GM18909 (cell line): ENCODE data around the gene NIPAL3.

Source experiments
- ATAC-seq: cut with Tn5 transposase; IDR thresholded peaks from one replicate; pipeline ENCODE4 v1.9.1; 2021; ENCODE audit warnings: mild to moderate bottlenecking; ENCODE audit not compliant: unreplicated experiment, poor library complexity

NIPAL3 gene

GRCh38 chr1:24415334-24415909 lies at the start of gene NIPAL3:
Gene NIPAL3, plus strand, starts transcription at chr1:24415802. Its CDS starts 3,746 bp downstream, at chr1:24419548.
- ATAC-seq, result peak; percentile 89

GRCh38 chr1:24366707-24367106 lies 48.9 kb upstream of the NIPAL3 start:
- ATAC-seq, result no peak

GRCh38 chr1:24369199-24369598 lies 46.4 kb upstream of the NIPAL3 start:
- ATAC-seq, result no peak

- no peak for ATAC-seq
These were observed 45.8 kb upstream of the NIPAL3 start for GRCh38 chr1:24369801-24370200.

DNA sequence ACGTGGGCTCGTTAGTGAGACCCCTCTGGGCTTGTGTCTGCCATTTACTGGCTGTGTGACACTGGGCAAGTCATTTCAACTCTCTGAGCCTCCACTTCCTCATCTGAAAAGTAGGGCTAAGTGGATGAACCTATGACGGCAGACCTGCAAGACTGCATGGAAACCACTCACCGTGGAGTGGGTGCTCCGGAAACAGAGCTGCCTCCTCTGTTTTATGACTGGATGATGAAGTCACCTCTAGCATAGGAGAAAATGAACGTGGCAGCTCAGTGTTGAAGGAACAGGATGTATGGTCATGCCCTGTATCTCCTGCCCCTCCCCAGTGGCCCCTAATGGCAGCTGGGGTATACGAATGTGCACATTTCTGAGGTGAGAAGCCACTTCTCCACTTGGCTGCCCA lies 42.6 kb upstream of the NIPAL3 start:
- no peak for ATAC-seq

- ATAC-seq, result no peak
These were observed 41.9 kb upstream of the NIPAL3 start for GRCh38 chr1:24373710-24374109.

DNA sequence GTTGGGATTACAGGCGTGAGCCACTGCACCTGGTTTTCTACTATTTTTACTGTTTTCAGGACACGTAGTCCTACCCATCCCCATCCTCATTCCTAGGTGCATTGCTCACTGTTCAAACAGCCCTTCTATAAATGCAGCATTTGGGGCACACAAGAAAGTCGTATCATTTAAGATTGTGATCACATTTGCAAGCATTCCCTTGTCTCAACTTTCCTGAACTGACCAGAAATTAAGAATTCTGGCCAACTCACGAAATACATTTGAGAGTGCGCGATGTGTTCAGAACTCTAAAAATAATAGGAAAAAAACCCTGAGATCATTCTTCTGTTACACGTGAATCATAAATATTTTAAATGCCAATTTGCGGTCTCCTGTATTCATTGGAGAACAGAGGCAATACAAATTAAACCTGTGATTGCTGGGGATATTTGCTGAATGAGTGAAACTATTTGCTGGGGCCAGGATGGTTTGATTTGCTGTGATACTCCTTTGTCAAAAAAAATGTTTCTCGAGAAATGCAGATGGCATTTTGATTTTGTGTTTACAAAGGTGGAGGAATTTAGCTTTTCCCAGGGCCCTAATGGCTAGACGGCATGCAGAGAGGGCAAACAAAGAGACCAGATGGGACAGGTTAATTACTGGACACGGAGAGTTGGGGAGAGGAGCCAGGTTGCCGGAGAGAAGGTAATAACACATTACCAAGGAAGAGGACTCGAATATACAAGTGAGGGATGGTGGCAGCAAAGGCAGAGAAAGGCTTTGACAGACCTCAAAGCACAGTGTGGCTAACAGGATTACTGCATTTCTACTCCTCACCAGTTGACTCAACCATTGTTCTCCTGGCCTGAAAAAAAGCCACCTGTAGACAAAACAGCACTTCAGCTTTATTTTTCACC lies 40.5 kb upstream of the NIPAL3 start:
- no peak for ATAC-seq

DNA sequence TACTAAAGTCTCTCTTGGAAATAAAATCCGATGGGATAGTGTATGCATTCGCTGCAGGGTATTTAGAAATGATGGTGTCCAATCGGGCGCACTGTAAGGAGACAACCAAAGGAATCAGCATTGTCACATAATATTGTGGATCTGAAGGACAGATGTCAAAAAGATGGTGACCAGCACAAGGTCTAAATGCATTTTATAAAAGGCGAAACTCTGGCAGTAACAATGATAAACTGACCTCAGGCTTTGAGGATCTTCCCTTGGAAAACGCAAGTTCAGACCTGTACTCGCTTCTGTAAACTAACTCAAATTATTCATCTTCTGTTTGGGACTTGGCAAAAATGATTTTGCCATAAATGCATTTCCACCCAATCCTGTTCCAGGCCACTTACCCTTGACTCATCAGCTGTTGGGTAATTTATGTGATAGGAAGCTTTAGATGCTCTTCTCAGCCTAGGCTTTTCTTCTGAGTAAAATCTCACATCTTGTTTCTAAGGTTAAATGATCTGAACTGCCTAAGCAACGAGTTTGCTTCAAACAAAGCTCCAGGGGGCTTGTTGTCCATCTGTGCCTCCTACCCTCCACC lies 35.8 kb upstream of the NIPAL3 start:
- no peak for ATAC-seq

GRCh38 chr1:24380508-24380907 lies 35.1 kb upstream of the NIPAL3 start:
- no peak for ATAC-seq

DNA sequence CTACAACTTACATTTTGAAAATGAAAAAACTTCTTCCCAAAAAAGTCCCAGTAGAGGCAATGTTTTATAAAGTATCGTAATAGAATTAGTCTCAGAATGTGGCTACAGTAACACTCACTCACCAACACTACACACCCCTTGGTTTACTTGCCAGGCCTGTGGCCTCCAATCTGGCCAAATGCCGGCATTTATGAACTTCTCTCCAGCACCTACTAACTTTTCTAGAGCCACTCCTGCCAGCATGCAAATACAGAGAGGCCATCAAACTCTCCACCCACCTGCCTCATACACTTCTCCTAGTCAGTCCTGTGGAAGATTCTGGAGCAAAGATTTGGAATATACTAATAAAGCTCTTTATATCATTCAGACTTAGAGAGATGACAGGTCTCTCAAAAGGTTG lies 34.3 kb upstream of the NIPAL3 start:
- no peak for ATAC-seq

- ATAC-seq, result no peak
These were observed 33.4 kb upstream of the NIPAL3 start for GRCh38 chr1:24382165-24382577.

DNA sequence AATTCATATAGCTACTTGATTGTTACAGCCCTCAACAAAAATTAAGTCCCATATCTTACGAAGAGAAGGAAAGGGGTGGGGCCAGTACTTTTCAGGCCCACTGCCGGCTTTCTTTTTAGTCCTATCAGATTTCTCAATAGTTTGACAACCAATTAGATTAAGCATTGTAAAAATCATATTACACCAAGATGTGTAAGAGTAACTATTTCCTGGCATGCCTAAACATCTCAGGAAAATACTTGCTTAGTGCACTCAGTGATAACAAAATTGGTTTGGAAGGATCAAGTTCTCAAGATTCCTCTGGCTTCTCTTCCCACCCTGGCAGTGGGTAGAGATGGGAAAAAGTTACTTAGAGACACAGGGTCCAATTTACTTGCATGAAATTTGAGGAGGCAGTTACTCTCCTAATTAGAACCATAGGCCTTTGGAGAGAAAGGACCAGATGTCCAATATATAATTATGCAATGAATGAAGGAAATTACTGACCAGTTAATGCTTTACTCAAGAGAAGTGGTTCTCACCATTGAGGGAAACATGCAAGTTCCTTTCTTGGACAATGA lies 32.1 kb upstream of the NIPAL3 start:
- ATAC-seq, result no peak

GRCh38 chr1:24384251-24385090 lies 31.1 kb upstream of the NIPAL3 start:
- ATAC-seq, result peak; percentile 68

GRCh38 chr1:24385160-24385940 lies 30.3 kb upstream of the NIPAL3 start:
- no peak for ATAC-seq

GRCh38 chr1:24386241-24386640 lies 29.4 kb upstream of the NIPAL3 start:
- ATAC-seq, result no peak

DNA sequence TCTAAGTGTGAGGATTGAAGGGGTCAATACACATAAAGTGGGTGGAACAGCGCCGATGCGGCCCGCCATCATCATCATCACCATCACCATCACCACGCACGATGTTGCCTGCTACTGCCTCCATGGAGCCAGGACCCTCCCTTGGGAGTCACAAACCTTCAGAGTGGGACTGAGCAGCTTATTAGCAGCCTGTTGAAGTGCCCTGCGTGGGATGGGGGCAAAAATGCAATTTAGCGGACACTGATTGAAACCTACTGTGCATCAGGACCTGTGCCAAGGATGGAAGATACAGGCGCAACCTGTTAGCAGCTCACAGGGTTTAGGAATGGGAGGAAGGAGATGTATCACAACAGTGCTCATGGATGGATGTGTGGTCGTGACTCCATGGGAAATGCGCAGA lies 28.7 kb upstream of the NIPAL3 start:
- no peak for ATAC-seq

GRCh38 chr1:24387636-24388175 lies 27.9 kb upstream of the NIPAL3 start:
- no peak for ATAC-seq

GRCh38 chr1:24388331-24388885 lies 27.2 kb upstream of the NIPAL3 start:
- ATAC-seq, result no peak

- no peak for ATAC-seq
These were observed 26.3 kb upstream of the NIPAL3 start for GRCh38 chr1:24389231-24389678.
